NCI-H1105 treated with DMSO at 0.1 percent for 48 hours (cell line): Measurements from ENCODE around the gene NADK2.
"Not testable (repeated sequence)": the region's sequence is repeated elsewhere in the genome, so short reads cannot be mapped to it uniquely, and the experiment has no call there.

Experiments used
- DNase-seq: peaks from one replicate; lab custom pipeline; 2025; lab: John Stamatoyannopoulos, UW

NADK2 gene

GRCh38 chr5:36241631-36242533 lies at the start of gene NADK2:
TSS of gene NADK2 (minus strand) at chr5:36241925. CDS start at chr5:36241798, 127 bp downstream.
- peak; percentile 94 for DNase-seq

GRCh38 chr5:36285837-36286615 lies 44.3 kb upstream of the NADK2 start:
- no peak for DNase-seq

GRCh38 chr5:36283775-36284174 lies 42.0 kb upstream of the NADK2 start:
- not testable (repeated sequence) for DNase-seq

GRCh38 chr5:36281626-36282025 lies 39.9 kb upstream of the NADK2 start:
- no peak for DNase-seq

GRCh38 chr5:36279054-36279698 lies 37.5 kb upstream of the NADK2 start:
- DNase-seq, result no peak

GRCh38 chr5:36277521-36278176 lies 35.9 kb upstream of the NADK2 start:
- no peak for DNase-seq

- peak; percentile 54 for DNase-seq
These were observed 35.1 kb upstream of the NADK2 start for GRCh38 chr5:36276864-36277263.

GRCh38 chr5:36273809-36274526 lies 32.2 kb upstream of the NADK2 start:
- DNase-seq, result no peak

- no peak for DNase-seq
These were observed 30.5 kb upstream of the NADK2 start for GRCh38 chr5:36272136-36272690.

GRCh38 chr5:36270876-36271575 lies 29.3 kb upstream of the NADK2 start:
- no peak for DNase-seq

GRCh38 chr5:36270175-36270574 lies 28.4 kb upstream of the NADK2 start:
- DNase-seq, result peak; percentile 84

- no peak for DNase-seq
These were observed 27.8 kb upstream of the NADK2 start for GRCh38 chr5:36269478-36269877.

GRCh38 chr5:36267905-36268304 lies 26.2 kb upstream of the NADK2 start:
- DNase-seq, result no peak

GRCh38 chr5:36264202-36264760 lies 22.6 kb upstream of the NADK2 start:
- no peak for DNase-seq

GRCh38 chr5:36261186-36261585 lies 19.5 kb upstream of the NADK2 start:
- no peak for DNase-seq

- DNase-seq, result no peak
These were observed 11.8 kb upstream of the NADK2 start for GRCh38 chr5:36253575-36253974.

GRCh38 chr5:36252722-36253365 lies 11.1 kb upstream of the NADK2 start:
- DNase-seq, result no peak

GRCh38 chr5:36251218-36251617 lies 9.5 kb upstream of the NADK2 start:
- DNase-seq, result no peak

GRCh38 chr5:36250427-36250826 lies 8.7 kb upstream of the NADK2 start:
- no peak for DNase-seq
